ENCODE data around the gene THSD8. TPM values are rescaled to one million over a fixed set of nuclear protein-coding genes. Genes with fewer than 3 reads are reported as not detected.
"Not testable (repeated sequence)": the region's sequence is repeated elsewhere in the genome, so short reads cannot be mapped to it uniquely, and the experiment has no call there.

Gene THSD8
- total RNA-seq, 4 donors from 2014 or later: not detected

DNA sequence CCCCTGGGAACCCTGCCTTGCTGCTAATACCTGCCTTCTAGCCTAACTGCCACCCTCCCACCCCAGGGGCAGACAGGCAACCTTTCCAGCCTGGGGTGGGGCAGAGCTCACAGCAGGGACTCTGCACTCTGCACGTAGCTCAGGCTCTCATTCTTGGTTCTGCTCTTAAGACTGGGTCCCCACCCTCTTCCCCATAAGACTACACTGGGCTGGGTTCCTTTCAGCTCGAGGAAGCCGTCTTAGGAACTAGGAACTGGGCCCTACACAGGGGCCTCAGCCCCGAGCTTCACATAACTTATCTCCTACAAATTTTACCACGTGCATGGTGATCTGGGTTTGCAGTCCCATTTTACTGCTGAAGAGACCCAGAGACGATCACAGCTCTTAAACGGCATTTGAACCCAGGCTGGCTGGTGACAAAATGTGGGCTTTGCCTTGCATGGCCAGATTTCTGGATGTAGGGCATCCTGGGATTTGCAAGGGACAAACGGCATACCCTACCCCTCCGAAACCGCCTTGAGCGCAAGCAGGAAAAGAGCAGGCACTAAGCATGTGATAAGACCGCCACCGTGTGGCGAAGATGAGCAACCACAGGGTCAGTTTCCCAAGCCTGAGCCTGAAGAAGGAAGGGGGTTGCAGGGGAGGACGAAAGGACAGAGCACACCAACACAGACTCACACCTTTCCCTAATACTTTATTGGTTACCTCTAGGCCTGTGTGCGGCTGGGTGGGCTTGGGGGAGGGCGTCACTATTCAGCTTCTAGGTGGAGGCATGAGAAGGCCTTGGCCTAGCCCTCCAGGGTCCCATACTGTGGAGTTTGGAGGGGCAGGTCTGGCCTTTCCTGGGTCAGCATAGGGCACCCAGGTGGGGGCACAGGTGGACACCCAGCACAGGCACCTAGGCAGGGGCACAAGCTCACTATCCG, 5.5 kb upstream of the THSD8 start:
- WGBS, 2 donors (ENCODE audit: low coverage in 1 of 2): 0 to 7% methylated on average over 3 to 7 of the region's 18 CpGs

DNA sequence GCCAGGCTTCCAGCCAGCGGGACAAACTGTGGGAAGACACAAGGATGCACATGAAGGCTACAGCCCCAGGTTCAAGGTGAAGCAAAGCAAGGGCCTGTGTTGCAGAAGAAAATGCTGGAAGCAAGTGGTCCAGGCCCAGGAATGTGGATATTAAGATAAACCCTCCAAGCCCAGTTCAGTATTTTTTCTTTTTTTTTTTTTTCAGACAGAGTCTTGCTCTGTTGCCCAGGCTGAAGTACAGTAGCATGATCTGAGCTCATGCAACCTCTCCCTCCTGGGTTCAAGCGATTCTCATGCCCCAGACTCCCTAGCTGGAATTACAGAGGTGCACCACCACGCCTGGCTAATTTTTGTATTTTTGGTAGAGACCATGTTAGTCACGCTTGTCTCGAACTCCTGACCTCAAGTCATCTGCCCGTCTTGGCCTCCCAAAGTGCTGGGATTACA, 4.7 kb upstream of the THSD8 start:
- Histone ChIP-seq H3K4me3 (no peak overlapping the region), H3K36me3 (peaks cover 0 to 40% of the 10 kb centered on the region in 2 donors), H3K9me3 (no peaks in the 10 kb centered on the region), H3K4me1 (peaks cover 0 to 61% (median 16%) of the 10 kb centered on the region in 3 donors), H3K27ac (peak overlapping the region in 3 of 4 donors; percentile 40 to 100 (median 65)), H3K27me3 (no peaks in the 10 kb centered on the region)
- no peak for TF ChIP-seq POLR2AphosphoS5 (IDR thresholded peaks at IDR 0.05)
- TF ChIP-seq POLR2A (IDR thresholded peaks at IDR 0.05): no peak
- TF ChIP-seq EP300 (IDR thresholded peaks at IDR 0.05): no peak
- TF ChIP-seq, protein P1, sequence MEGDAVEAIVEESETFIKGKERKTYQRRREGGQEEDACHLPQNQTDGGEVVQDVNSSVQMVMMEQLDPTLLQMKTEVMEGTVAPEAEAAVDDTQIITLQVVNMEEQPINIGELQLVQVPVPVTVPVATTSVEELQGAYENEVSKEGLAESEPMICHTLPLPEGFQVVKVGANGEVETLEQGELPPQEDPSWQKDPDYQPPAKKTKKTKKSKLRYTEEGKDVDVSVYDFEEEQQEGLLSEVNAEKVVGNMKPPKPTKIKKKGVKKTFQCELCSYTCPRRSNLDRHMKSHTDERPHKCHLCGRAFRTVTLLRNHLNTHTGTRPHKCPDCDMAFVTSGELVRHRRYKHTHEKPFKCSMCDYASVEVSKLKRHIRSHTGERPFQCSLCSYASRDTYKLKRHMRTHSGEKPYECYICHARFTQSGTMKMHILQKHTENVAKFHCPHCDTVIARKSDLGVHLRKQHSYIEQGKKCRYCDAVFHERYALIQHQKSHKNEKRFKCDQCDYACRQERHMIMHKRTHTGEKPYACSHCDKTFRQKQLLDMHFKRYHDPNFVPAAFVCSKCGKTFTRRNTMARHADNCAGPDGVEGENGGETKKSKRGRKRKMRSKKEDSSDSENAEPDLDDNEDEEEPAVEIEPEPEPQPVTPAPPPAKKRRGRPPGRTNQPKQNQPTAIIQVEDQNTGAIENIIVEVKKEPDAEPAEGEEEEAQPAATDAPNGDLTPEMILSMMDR (IDR thresholded peaks at IDR 0.05): no peak
- 81 to 90% methylated on average over 4 to 6 of the region's 6 CpGs for WGBS, 2 donors (ENCODE audit: low coverage in 1 of 2)
- no peak for ATAC-seq

More for the DNA sequence above, 5.5 kb upstream of the THSD8 start:
- Histone ChIP-seq H3K4me1 (peaks cover 0 to 54% (median 16%) of the 10 kb centered on the region in 3 donors), H3K4me3 (no peak overlapping the region), H3K9me3 (no peaks in the 10 kb centered on the region), H3K27me3 (no peaks in the 10 kb centered on the region), H3K36me3 (peaks cover 0 to 40% of the 10 kb centered on the region in 2 donors), H3K27ac (peak overlapping the region in 3 of 4 donors; percentile 53 to 100 (median 65))
- TF ChIP-seq POLR2A (IDR thresholded peaks at IDR 0.05) (no peak), POLR2AphosphoS5 (IDR thresholded peaks at IDR 0.05) (peak; percentile 53)
- TF ChIP-seq, protein P1 (IDR thresholded peaks at IDR 0.05): peak in 3 of 4 experiments; percentile 97 to 99 (median 97)
- peak; percentile 17 for ATAC-seq

DNA sequence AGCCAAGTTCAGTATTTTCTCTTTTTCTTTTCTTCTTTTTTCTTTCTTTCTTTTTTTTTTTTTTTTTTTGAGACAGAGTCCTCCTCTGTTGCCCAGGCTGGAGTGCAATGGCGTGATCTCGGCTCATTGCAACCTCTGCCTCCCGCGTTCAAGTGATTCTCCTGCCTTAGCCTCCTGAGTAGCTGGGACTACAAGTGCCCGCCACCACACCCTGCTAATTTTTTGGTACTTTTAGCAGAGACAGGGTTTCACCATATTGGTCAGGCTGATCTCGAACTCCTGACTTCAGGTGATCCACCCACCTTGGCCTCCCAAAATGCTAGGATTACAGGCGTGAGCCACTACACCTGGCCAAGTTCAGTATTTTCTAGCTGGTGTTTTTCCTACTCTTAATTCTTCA, 4.3 kb upstream of the THSD8 start:
- not testable (repeated sequence) for H3K9me3 ChIP-seq, H3K27me3 ChIP-seq, ATAC-seq, H3K4me3 ChIP-seq, H3K27ac ChIP-seq
- Histone ChIP-seq H3K4me1 (peaks cover 0 to 66% (median 20%) of the 10 kb centered on the region in 3 donors), H3K36me3 (peaks cover 0 to 40% of the 10 kb centered on the region in 2 donors)
- 94% methylated on average over 3 to 6 of the region's 7 CpGs for WGBS, 2 donors (ENCODE audit: low coverage in 1 of 2)

DNA sequence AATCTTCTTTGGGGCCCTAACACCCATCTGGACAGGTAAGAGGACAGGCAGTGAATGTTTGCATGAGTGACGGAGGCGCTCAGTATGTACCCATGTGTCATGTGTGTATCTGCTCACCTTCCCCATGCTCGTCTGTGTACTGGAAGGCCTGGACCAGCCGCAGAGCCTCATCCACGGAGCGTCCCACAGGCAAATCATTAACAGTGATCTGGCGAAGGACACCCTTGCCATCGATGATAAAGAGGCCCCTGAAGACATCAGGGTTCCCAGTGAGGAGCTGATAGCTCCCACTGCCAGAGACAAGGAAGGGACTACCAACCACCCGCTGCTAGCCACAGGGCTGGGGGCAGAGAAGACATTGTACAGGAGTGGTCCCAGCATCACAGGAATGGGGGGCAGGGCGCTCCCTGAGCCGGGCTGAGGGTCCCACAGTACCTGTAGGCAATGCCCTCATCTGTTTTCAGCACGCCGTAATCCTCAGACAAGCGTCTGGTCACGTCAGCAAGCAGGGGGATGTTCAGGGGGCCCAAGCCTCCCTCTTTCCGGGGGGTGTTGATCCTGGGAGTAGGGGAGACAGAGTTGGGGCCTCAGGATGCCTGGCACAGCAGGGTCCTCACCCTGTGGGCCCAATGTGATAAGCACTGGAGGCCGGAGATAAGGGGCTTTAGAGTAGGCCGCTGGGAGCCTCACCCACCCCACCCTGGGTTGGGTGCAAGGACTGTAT, 2.0 kb upstream of the THSD8 start:
- 75 to 91% methylated on average over 4 to 7 of the region's 18 CpGs for WGBS, 2 donors (ENCODE audit: low coverage in 1 of 2)
- Histone ChIP-seq H3K36me3 (peaks cover 0 to 40% of the 10 kb centered on the region in 2 donors), H3K27ac (peak overlapping the region in 2 of 4 donors; percentile 86), H3K4me3 (peak overlapping the region in 1 of 2 donors; percentile 88), H3K27me3 (no peaks in the 10 kb centered on the region), H3K4me1 (peaks cover 0 to 55% (median 19%) of the 10 kb centered on the region in 3 donors), H3K9me3 (no peaks in the 10 kb centered on the region)
- TF ChIP-seq POLR2AphosphoS5 (IDR thresholded peaks at IDR 0.05): no peak
- TF ChIP-seq POLR2A (IDR thresholded peaks at IDR 0.05): no peak
- TF ChIP-seq, protein P1 (IDR thresholded peaks at IDR 0.05): no peak
- no peak for TF ChIP-seq EP300 (IDR thresholded peaks at IDR 0.05)
- no peak for ATAC-seq

DNA sequence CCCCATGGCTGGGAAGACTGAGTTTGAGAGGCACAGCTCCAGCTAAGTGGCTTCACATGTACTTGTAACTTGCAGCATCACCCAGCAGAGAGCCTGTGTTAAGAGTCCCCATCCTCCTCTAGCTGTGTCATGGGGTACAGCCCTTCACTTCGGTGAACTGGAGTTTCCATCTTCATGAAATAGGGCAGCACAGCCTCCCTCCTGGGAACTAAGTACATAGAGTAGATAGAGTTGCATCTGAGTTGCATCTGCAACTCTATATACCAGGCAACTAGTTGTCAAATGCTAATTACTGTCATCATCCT, 1.5 kb upstream of the THSD8 start:
- no peaks in the 10 kb centered on the region for H3K27me3 ChIP-seq
- no peak for ATAC-seq
- H3K4me1 ChIP-seq: peaks cover 0 to 50% (median 19%) of the 10 kb centered on the region in 3 donors
- no CpG with 5 or more reads among the region's 1 CpG for WGBS, 2 donors (ENCODE audit: low coverage in 1 of 2)
- peaks cover 0 to 40% of the 10 kb centered on the region in 2 donors for H3K36me3 ChIP-seq
- peak overlapping the region in 3 of 4 donors; percentile 86 to 89 (median 86) for H3K27ac ChIP-seq
- peak overlapping the region in 1 of 2 donors; percentile 88 for H3K4me3 ChIP-seq
- TF ChIP-seq, protein P1 (IDR thresholded peaks at IDR 0.05): no peak
- TF ChIP-seq POLR2A (IDR thresholded peaks at IDR 0.05): no peak
- no peak for TF ChIP-seq EP300 (IDR thresholded peaks at IDR 0.05)
- TF ChIP-seq POLR2AphosphoS5 (IDR thresholded peaks at IDR 0.05): no peak
- H3K9me3 ChIP-seq: no peaks in the 10 kb centered on the region

Measured in gastroesophageal sphincter (tissue), 4 donors.